HG02938 (cell line): ENCODE measurements around the gene ACOT4.
"Not testable (repeated sequence)": the region's sequence is repeated elsewhere in the genome, so short reads cannot be mapped to it uniquely, and the experiment has no call there.

Experiments
- ATAC-seq: cut with Tn5 transposase; IDR thresholded peaks from one replicate; pipeline ENCODE4 v1.9.1; 2021; ENCODE audit warnings: mild to moderate bottlenecking, moderate library complexity; ENCODE audit not compliant: unreplicated experiment

The ACOT4 gene

DNA sequence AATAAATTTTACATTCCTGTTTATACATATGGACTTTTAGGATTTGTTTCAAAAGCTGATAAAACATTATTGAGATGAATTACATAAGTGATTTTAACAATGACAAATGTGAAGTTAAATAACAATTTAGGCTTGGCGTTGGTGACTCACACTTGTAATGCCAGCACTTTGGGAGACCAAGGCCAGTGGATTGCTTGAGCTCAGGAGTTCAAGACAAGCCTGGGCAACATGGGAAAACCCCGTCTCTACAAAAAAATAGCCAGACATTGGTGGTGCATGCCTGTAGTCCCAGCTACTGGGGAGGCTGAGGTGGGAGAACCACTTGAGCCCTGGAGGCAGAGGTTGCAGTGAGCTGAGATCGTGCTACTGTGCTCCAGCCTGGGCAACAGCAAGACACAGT lies 15.3 kb upstream of the ACOT4 start:
- ATAC-seq = no peak

DNA sequence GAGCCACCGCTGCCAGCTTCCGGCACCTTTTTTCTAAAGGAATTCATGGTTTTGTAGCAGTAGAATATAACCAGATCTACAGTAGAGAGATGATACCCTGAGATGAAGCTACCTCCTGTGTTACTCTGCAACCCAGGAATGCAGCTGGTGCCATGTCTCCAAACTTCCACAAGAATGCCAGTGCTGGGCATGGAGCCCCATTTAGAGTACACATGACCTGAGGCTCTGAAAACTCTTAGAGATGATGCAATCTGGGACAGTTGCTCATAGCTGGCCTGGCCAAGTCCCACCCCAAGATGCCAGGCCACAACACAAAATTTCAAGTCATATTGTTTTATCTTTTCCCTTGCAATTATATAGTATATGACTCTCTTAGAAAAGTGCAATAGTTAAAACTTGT lies 14.5 kb upstream of the ACOT4 start:
- not testable (repeated sequence) for ATAC-seq

DNA sequence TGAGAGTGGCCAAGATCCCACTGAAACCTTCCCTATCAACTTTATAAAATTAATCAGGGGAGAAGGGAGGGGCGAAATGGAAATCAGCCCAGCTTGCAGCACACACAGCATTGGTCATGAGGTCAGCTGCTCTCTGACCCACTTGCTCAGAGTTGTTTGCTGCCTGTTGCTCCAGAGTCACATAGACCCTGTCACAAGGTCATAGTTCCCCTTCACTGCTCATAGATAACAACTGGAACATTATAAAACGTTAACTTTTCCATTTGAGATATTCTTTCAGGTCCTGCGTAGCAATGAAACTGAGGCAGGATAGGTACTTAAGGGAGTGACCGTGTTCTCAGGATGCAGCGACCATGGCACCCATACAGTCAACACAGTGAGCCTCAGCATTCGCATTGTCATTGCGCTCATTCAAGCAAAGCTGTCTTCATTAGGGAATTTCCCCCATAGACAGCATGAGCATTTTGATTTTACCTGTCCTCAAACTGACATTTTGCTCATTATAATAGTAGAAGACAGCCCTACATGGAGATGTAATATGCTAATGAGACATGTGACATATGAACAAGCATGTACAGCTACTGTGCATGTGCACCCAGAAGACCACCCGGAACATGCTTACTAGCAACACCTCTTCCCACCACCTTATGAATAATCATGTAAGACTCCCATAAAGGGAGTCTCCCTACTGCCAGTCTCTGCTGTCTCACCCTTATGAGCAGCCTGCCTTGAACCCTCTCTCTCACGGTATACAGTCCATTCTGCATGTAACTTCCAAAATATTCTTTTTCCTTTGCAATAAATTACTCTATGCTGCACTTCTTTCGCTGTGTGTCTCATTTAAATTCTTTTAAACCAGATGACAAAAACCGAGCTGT lies 9.3 kb upstream of the ACOT4 start:
- not testable (repeated sequence) for ATAC-seq

DNA sequence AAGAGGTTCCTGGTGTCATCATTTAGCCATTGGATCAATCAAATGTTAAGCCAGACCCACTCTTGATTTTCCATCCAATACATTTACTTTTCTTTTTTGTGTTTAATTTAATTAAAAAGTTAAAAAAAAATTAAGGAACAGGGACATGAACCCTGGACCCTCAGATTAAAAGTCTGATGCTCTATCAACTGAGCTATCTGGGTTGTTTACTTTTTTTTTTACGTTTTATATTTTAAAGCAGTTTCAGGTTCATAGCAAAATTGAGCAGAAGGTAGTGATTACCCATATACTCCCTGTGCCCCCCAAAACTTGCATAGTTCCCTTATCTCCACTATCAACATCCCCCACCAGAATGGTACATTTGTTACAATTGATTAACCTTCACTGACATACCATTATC lies 3.0 kb upstream of the ACOT4 start:
- no peak for ATAC-seq

- ATAC-seq = no peak
Measured at GRCh38 chr14:73589116-73589515, 2.6 kb upstream of the ACOT4 start.

DNA sequence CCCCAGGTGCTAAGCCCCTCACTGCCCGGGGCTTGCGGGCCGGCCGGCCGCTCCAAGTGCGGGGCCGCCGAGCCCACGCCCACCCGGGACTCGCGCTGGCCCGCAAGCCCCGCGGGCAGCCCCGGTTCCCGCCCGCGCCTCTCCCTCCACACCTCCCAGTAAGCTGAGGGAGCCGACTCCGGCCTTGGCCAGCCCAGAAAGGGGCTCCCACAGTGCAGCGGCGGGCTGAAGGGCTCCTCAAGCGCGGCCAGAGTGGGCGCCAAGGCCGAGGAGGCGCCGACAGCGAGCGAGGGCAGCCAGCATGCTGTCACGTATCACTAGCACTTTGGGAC lies 1.0 kb upstream of the ACOT4 start:
- ATAC-seq = not testable (repeated sequence)

DNA sequence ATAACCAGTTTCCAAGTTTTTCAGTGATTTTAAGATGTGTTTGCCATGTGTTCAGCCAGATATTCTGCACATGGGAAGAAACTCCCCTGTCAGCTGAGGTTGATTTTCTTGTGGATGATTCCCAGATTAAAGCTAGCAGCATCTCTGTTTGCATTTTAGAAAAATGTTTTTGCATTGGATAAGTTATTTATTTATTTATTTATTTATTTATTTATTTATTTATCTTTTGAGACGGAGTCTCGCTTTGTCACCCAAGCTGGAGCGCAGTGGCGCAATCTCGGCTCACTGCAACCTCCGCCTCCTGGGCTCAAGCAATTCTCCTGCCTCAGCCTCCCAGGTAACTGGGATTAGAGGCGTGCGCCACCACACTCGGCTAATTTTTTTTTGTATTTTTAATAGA lies 2.8 kb downstream of the ACOT4 start:
- no peak for ATAC-seq

DNA sequence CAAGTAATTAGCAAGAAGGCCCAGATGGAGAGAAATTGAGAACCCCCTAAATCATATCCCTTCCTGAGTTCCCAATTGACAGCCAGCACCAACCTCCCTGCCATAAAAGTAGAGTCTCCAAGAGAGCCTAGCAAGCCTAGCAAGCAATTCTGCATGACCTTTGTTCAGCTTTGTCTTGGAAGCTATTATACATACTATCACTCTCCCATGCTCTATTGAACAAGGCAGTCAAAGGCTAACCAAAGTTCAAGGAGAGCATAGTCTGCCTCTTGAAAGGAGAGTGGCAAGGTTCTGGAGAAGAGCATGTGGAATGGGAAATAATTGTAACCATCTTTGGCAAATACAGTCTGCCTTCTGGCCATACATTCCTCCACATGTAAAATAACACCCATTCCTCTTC lies 7.8 kb downstream of the ACOT4 start:
- no peak for ATAC-seq

DNA sequence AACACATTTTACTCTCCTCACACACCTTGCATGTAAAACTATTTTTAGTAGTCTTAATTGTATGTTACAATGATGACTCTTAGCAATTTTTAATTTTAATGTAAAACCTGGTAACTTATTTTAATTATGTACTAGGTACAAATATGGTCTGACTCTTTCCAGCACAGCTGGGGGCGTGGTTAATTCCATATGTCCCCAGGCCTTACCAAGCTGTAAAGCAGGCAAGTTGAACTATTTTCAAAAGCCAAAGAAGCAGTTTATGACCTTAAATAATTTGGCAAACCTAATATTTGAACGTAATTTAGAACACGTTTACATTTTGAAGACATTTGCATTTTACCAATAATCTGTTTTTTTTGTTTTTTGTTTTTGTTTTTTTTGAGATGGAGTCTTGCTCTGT lies 11.3 kb downstream of the ACOT4 start:
- ATAC-seq = no peak

DNA sequence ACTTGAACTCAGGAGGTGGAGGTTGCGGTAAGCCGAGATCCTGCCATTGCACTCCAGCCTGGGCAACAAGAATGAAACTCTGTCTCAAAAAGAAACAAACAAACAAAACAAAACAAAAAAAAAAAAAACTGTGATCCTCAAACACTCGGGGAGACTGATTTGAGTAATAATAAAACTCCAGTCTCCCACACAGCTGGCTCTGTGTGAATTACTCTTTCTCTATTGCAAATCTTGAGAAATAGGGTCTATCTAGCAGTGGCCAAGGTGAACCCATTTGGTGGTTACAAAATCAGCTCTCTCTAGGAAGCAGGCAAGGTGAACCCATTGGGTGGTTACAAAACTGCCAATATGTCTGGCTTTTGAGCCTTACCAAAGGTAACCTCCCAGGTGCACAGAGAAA lies 14.6 kb downstream of the ACOT4 start:
- no peak for ATAC-seq

GRCh38 chr14:73607241-73607640 lies 15.6 kb downstream of the ACOT4 start:
- no peak for ATAC-seq

DNA sequence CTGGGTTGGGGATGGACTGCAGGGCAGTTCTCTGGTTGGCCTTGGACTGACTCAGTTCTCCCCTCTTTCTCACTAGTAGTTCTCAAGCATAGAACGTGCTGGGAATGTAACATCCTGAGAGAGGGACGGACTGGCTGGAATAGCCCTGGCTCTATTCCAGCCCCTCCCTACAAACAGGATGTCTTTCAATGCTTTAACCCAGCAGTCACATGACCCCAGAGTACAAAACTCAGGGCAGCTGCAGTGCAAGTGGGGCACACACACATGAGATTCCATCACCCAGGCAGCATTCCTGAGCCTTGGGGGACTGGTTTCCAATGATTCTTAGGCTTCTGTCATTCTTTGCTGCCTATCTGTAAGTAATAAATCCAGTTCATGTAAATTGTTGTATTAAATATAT lies 19.0 kb downstream of the ACOT4 start:
- ATAC-seq = no peak

DNA sequence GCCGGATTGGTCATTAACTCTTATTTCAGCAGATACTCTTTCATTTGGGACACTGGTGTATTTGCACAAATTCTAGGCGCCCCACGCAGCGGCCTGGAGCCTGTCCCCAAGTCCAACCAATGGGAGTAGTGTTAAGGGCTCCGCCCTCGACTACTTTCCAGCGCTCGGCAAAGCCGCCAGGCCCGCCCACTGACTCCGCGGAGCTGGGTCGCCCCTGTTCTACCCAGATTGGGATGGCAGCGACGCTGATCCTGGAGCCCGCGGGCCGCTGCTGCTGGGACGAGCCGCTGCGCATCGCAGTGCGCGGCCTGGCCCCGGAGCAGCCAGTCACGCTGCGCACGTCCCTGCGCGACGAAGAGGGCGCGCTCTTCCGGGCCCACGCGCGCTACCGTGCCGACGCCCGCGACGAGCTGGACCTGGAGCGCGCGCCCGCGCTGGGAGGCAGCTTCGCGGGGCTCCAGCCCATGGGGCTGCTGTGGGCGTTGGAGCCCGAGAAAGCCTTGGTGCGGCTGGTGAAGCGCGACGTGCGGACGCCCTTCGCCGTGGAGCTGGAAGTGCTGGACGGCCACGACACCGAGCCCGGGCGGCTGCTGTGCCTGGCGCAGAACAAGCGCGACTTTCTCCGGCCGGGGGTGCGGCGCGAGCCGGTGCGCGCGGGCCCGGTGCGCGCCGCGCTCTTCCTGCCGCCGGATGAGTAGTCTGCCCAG lies 20.8 kb downstream of the ACOT4 start, which contains the start of gene ACOT6:
Gene ACOT6, plus strand, starts transcription at position 179 of the 707 bp plus-strand sequence. Its CDS starts 55 bp downstream, at position 234.
- ATAC-seq = peak; percentile 65

DNA sequence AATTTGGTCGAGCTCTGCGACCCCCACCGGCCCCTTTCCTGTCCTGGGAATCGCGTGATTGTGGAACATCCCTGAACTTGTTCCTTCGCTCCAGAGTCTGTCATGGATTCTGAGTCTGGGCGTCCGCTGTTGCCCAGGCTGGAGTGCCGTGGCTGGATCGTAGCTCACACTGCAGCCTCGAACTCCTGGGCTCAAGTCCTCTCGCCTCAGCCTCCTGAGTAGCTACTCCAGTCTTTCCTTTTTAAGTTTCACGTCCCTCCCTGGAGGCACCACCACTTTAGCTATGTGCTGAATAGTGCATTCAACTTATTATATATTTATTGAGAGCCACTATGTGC lies 21.3 kb downstream of the ACOT4 start:
- ATAC-seq = peak; percentile 16

DNA sequence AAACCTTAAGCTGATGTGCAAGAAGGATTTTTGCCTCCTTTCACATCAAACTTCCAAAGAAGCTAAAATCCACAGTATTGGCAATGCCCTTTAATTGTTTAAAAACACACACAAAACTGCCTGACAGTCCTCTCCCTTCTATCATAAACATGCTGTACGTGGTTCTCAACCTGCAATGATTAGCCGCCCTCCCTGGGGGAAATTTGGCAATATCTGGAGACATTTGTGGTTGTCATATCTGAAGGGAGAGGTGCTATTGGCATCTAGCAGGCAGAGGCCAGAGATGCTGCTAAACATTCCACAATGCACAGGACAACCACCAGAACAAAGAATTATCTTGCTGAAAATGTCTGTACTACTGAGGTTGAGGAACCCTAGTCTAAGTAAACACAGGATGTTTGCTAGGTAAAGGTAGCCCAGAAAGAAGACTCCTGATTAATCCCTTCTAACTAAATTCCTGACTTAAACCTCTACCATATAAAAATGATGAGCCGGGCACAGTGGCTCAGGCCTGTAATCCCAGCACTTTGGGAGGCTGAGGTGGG lies 21.8 kb downstream of the ACOT4 start:
- no peak for ATAC-seq

DNA sequence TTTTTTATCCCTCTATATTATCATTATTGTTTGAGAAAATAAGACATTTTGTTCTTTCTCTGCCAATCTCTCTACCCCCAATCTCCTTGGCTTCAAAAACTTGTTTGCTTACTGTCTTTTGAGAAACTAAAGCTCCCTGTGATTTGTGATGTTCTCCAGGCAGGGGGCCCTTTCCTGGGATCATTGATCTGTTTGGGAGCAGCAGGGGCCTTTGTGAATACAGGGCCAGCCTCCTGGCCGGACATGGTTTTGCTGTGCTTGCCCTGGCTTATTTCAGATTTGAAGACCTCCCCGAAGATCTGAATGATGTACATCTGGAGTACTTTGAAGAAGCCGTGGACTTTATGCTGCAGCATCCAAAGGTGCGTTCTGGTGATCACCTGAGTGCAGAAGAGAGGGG lies 25.2 kb downstream of the ACOT4 start:
- no peak for ATAC-seq

- ATAC-seq = no peak
Measured at GRCh38 chr14:73619524-73619923, 27.9 kb downstream of the ACOT4 start.

DNA sequence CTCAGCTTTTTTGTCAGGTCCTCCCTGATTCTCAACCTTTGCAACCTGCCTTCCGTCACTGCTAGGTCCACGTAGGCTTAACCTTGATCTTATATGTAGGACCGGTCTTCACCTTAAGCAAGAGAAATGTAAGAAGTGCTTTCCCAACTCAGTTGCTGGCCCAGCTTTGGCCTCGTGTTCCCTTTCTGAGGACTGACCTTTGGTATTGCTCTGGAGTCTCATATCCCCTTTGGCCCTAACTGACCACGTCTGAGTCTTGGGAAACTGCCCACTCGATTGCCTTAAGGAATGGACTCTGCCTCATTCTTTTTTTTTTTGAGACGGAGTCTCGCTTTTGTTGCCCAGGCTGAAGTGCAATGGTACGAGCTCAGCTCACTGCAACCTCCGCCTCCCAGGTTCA lies 28.6 kb downstream of the ACOT4 start:
- no peak for ATAC-seq

- ATAC-seq = no peak
Measured at GRCh38 chr14:73623504-73624054, 31.9 kb downstream of the ACOT4 start.

DNA sequence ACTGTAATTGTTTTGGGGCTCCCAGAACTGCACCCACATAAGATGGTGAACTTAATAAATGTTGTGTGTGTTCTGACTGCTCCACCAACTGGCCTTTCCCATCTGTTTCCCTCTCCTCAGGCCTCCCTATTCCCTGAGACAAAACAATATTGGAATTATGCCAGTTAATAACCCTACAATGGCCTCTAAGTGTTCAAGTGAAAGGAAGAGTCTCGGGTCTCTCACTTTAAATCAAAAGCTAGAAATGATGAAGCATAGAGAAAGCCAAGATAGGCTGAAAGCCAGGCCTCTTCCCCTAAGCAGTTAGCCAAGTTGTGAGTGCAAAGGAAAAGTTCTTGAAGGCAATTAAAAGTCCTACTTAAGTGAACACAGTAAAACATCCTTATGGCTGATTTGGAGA lies 34.0 kb downstream of the ACOT4 start:
- ATAC-seq = no peak

DNA sequence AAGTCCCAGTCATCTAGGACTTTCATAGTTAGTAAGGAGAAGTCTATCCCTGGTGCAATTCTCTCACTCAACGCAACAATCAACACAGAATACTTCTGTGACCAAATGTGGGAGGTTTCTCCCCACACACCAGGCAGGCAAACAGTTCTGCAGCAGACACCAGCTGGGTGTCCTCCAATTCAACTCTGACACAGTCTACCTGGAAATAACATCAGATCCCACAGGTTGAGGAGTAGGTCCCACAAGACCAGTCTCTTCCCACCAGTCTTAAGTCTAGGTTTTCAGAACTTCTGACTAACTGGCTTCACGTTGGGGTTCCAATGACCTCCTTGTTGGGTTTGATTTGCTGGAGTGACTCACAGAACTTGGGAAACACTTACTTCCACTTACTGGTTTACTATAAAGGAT lies 35.5 kb downstream of the ACOT4 start:
- ATAC-seq = no peak
